Body of pancreas (tissue), 4 donors: ENCODE measurements around the gene RGS6. TPM values are rescaled to one million over a fixed set of nuclear protein-coding genes. Genes with fewer than 3 reads are reported as not detected.

Experiments
- ATAC-seq: fragments of 150-250 bp; one replicate; pipeline ENCODE4 v1.9.1; 2016
- DNase-seq, 4 donors: peaks; one replicate each; pipeline ENCODE4 v3.0.0-alpha.2; 2019
- H3K27ac ChIP-seq, 4 donors: fragments of 200-600 bp; sonication (generic); 1 replicate in 3 of 4; 2 replicates in 1 of 4; pipeline versions ENCODE4 v1.5.1 to v1.6.1; 2016 to 2019; ENCODE audit warnings: mild to moderate bottlenecking in 1 of 4, mixed read lengths in 1 of 4, moderate library complexity in 1 of 4
- H3K27me3 ChIP-seq, 2 donors: fragments of 200-600 bp; sonication (generic); one replicate each; pipeline ENCODE4 v1.6.0; 2016; ENCODE audit warnings: mild to moderate bottlenecking in 1 of 2
- H3K36me3 ChIP-seq, 2 donors: fragments of 200-600 bp; sonication (generic); replicated peaks in 1 of 2; 2 replicates each; pipeline ENCODE4 v1.5.1; 2016; ENCODE audit warnings: low read depth in 2 of 2; ENCODE audit not compliant: insufficient read depth in 1 of 2
- H3K4me1 ChIP-seq: fragments of 200-600 bp; sonication (generic); one replicate; pipeline ENCODE4 v1.6.0; 2016
- H3K4me3 ChIP-seq, 2 donors: fragments of 200-600 bp; sonication (generic); 1 replicate in 1 of 2; 2 replicates in 1 of 2; pipeline ENCODE4 v1.5.1; 2016 to 2019
- H3K9me3 ChIP-seq, 3 donors: fragments of 200-600 bp; sonication (generic); 1 replicate in 2 of 3; 2 replicates in 1 of 3; pipeline ENCODE4 v1.5.1; 2016
- POLR2A ChIP-seq, 3 donors: fragments of 450-650 bp; IDR thresholded peaks; one replicate each; pipeline ENCODE4 v1.6.1; 2016; ENCODE audit warnings: antibody characterized with exemption in 3 of 3, mild to moderate bottlenecking in 2 of 3
- WGBS, 2 donors: methylation state at CpG; one replicate each; pipeline ENCODE4 v1.1.5; 2017; 5-methylcytosine and 5-hydroxymethylcytosine counted together
- intact Hi-C: fragments of 100-400 bp; cut with DNase I; formaldehyde crosslinking; loops from one replicate; pipeline ENCODE4 v1.15.1; 2023
- total RNA-seq, 2 donors: library from RNA; depleted of rRNA; stranded (reverse); fragments of >200 nt; gene quantifications; one replicate each; pipeline ENCODE4 v1.1.0, GENCODE V29; 2016
- TF ChIP-seq, protein P1 (sequence below), 7 experiments: fragments of 450-650 bp in 4 of 7; fragments of 200-600 bp in 3 of 7; sonication (generic) in 3 of 7; IDR thresholded peaks; one replicate each; pipeline ENCODE4 v1.5.1; 2016 to 2019; ENCODE audit warnings: antibody characterized with exemption in 7 of 7

Gene RGS6
- total RNA-seq, 2 donors from 2014 or later: 0.26 to 1.3 TPM

DNA sequence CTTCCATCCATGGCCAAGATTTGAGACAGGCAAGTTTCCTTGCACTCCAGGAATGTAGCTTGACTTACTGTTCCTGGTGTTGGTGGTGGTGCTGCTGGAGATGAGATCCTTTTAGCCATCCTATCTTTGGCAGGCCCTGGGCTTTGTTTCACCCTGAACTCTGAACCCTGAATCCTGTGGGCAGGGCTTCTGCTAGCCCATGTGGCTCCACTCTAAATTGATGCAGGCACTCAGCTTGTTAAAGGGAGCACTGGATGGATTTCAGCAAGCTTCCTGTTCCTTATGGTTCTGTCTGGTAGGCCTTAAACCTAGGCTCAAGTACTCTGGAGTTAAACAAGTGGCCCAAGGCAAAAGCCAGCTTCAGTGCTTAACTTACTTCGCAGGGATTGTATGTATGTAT lies 138.2 kb downstream of the RGS6 start:
- no peak overlapping the region for H3K27ac ChIP-seq
- WGBS, 2 donors: 83 to 95% methylated on average over 1 of the region's 1 CpG
- TF ChIP-seq POLR2A (IDR thresholded peaks at IDR 0.05): no peak
- TF ChIP-seq, protein P1, sequence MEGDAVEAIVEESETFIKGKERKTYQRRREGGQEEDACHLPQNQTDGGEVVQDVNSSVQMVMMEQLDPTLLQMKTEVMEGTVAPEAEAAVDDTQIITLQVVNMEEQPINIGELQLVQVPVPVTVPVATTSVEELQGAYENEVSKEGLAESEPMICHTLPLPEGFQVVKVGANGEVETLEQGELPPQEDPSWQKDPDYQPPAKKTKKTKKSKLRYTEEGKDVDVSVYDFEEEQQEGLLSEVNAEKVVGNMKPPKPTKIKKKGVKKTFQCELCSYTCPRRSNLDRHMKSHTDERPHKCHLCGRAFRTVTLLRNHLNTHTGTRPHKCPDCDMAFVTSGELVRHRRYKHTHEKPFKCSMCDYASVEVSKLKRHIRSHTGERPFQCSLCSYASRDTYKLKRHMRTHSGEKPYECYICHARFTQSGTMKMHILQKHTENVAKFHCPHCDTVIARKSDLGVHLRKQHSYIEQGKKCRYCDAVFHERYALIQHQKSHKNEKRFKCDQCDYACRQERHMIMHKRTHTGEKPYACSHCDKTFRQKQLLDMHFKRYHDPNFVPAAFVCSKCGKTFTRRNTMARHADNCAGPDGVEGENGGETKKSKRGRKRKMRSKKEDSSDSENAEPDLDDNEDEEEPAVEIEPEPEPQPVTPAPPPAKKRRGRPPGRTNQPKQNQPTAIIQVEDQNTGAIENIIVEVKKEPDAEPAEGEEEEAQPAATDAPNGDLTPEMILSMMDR (IDR thresholded peaks at IDR 0.05): no peak
- no peaks in the 10 kb centered on the region for H3K4me1 ChIP-seq
- H3K27me3 ChIP-seq: no peaks in the 10 kb centered on the region
- H3K4me3 ChIP-seq: no peak overlapping the region
- no peak for ATAC-seq
- H3K9me3 ChIP-seq: no peaks in the 10 kb centered on the region
- intact Hi-C loops: no loop called here
- H3K36me3 ChIP-seq: no peaks in the 10 kb centered on the region
- DNase-seq: no peak

DNA sequence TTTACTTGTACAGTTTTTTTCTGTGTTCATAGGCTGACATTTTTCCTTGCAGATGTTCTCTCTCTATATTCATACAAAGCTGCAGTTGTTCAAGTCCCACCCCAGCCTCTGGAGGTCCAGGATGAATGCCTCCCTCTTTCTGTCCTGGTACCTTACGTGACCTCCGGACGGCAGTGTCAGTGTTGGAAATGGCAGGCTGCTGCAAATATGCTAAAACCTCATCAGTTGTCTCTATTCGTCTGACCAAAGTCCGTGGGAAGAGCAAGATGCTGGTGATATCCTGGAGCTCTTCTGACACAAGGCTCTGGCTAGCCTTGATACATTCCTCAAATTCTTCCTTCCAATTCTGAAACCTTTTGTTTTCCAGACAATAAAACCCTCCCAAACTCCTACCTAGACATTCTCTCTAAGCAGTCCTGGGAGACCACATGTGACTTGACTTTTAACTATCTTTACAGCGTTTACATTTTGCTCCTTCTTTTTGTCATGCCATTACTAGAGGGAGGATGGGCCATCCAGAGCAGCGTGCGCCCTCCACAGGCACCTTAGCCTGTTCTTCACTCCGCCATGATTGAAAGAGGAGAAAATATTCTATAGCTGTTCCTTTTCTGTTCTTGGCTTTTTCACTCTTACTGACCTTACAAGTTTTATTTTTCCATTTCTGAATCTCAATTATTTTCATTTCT lies 143.6 kb downstream of the RGS6 start:
- intact Hi-C loops: no loop called here
- 43 to 45% methylated on average over 9 of the region's 9 CpGs for WGBS, 2 donors
- H3K27me3 ChIP-seq: no peaks in the 10 kb centered on the region
- no peaks in the 10 kb centered on the region for H3K4me1 ChIP-seq
- no peak overlapping the region for H3K4me3 ChIP-seq
- H3K27ac ChIP-seq: no peak overlapping the region
- no peaks in the 10 kb centered on the region for H3K9me3 ChIP-seq
- TF ChIP-seq, protein P1 (IDR thresholded peaks at IDR 0.05): no peak
- TF ChIP-seq POLR2A (IDR thresholded peaks at IDR 0.05): no peak
- ATAC-seq (no peak), DNase-seq (no peak)
- no peaks in the 10 kb centered on the region for H3K36me3 ChIP-seq

DNA sequence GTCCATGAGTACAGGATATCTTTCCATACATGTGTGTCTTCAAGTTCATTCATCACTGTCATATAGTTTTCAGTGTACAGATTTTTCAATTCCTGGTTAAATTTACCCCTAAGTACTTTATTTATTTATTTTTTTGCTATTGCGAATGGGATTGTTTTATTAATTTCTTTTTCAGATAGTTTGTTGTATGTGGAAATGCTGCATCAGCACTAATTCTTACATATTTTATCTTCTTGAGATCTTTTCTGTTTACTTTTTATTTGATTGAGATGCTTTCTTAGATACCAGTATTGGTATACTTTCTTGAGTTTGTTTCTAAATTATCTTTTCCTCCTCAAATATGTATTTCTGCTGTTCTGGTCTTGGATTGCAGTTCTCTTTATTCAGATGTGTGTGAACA lies 148.9 kb downstream of the RGS6 start:
- H3K4me3 ChIP-seq: no peak overlapping the region
- 90 to 95% methylated on average over 1 of the region's 1 CpG for WGBS, 2 donors
- H3K27me3 ChIP-seq: no peaks in the 10 kb centered on the region
- no peak for TF ChIP-seq POLR2A (IDR thresholded peaks at IDR 0.05)
- TF ChIP-seq, protein P1 (IDR thresholded peaks at IDR 0.05): no peak
- H3K9me3 ChIP-seq: no peaks in the 10 kb centered on the region
- ATAC-seq: no peak
- H3K27ac ChIP-seq: no peak overlapping the region
- H3K4me1 ChIP-seq: no peaks in the 10 kb centered on the region
- no peak for DNase-seq
- intact Hi-C loops: no loop called here
- H3K36me3 ChIP-seq: no peaks in the 10 kb centered on the region

DNA sequence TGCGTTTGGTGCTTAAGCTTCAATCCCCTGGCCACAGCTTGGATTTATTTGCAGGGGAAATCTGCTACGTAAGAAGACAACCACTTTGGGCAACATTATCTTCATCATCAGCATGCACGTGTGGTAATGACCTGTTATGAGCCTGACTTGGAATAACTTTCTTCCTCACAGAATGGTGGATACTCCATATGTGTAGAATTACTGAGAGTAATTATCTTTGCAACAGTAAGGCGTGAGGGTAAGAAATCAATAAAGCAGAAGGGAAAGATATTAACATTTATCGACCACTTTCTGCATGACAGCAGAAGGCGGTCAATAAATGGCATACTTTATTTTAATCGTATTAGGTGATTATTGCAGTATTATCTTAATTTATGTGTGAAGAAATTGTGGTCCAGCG lies 152.7 kb downstream of the RGS6 start:
- H3K27ac ChIP-seq: no peak overlapping the region
- H3K9me3 ChIP-seq: no peaks in the 10 kb centered on the region
- H3K27me3 ChIP-seq: no peaks in the 10 kb centered on the region
- ATAC-seq (no peak), DNase-seq (no peak)
- intact Hi-C loops: no loop called here
- H3K4me3 ChIP-seq: no peak overlapping the region
- no peaks in the 10 kb centered on the region for H3K36me3 ChIP-seq
- WGBS, 2 donors: 28 to 37% methylated on average over 8 of the region's 8 CpGs
- no peak for TF ChIP-seq POLR2A (IDR thresholded peaks at IDR 0.05)
- TF ChIP-seq, protein P1 (IDR thresholded peaks at IDR 0.05): no peak
- no peaks in the 10 kb centered on the region for H3K4me1 ChIP-seq

DNA sequence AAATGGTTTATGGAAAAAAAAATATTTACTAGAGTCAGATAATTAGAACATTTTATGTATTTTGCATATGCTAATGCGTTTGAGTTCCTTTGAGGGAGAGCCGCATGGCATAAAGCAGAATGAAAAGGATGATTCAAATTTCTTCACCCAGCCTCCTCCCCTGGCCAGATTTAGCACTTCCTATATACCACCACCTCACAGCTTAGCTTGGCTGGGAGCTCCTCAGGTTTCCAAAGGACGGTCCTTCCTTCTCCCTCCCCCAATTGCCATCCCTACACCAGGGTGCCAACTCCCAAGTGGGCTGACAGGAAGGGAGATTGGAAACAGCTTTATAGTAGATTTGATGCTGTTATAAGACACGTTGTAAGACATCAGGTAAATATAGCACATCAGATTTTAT lies 157.4 kb downstream of the RGS6 start:
- Histone ChIP-seq H3K27me3 (no peaks in the 10 kb centered on the region), H3K9me3 (no peaks in the 10 kb centered on the region), H3K4me3 (no peak overlapping the region), H3K36me3 (no peaks in the 10 kb centered on the region), H3K4me1 (no peaks in the 10 kb centered on the region), H3K27ac (no peak overlapping the region)
- no peak for DNase-seq
- intact Hi-C loops: no loop called here
- ATAC-seq: no peak
- WGBS, 2 donors: 40 to 48% methylated on average over 4 of the region's 4 CpGs
- TF ChIP-seq, protein P1 (IDR thresholded peaks at IDR 0.05): no peak
- TF ChIP-seq POLR2A (IDR thresholded peaks at IDR 0.05): no peak
